Measurements from ENCODE around the gene CYBB.

Gene CYBB

GRCh38 chrX:37862851-37863250 lies 83.0 kb downstream of the CYBB start:
- H3K9ac ChIP-seq (ENCODE audit: low read length), result no peak overlapping the region
- no peaks in the 10 kb centered on the region for H3K27me3 ChIP-seq (ENCODE audit: control insufficient read depth, insufficient read depth, low read length)
- H3K27ac ChIP-seq (ENCODE audit: low read depth, low read length), result no peak overlapping the region
- H3K4me1 ChIP-seq (ENCODE audit: control insufficient read depth, insufficient read depth, low read length), result no peaks in the 10 kb centered on the region; the same call in 1 of the 2 replicates
- H3K4me3 ChIP-seq (ENCODE audit: low read depth, low read length), result no peak overlapping the region
- H3K9me3 ChIP-seq (ENCODE audit: control insufficient read depth, insufficient read depth, low read depth, low read length), result peaks cover 10% of the 10 kb centered on the region
- H3K36me3 ChIP-seq (ENCODE audit: control insufficient read depth, insufficient read depth, low read length), result no peaks in the 10 kb centered on the region
